PC-9 (cell line): ENCODE results near the gene KRT73. TPM values are rescaled to one million over a fixed set of nuclear protein-coding genes. Genes with fewer than 3 reads are reported as not detected.

Experiments
- BruUV-seq: library from RNA; stranded (reverse); fragments of 400-500 nt; replicated peaks from 2 replicates; lab custom pipeline; 2021; lab: Mats Ljungman, UMichigan
- CTCF ChIA-PET: fragments of 300-600 bp; sonication (Branson Sonifier 250); formaldehyde crosslinking; loops from one replicate; lab custom pipeline; 2022; ENCODE audit warnings: antibody characterized with exemption; lab: Charles Lee
- POLR2A ChIA-PET: fragments of 300-600 bp; sonication (Branson Sonifier 250); formaldehyde crosslinking; loops from one replicate; lab custom pipeline; 2022; ENCODE audit warnings: antibody characterized with exemption; ENCODE audit not compliant: unreplicated experiment; lab: Charles Lee
- DNase-seq, 2 experiments: peaks; one replicate each; pipeline versions ENCODE4 v3.0.0 to v3.0.0-alpha.2; 2015 to 2022; ENCODE audit warnings: mixed read lengths in 1 of 2
- H2AFZ ChIP-seq: fragments of 200-600 bp; sonication (generic); 2 replicates; pipeline ENCODE4 v1.8.1; 2017; ENCODE audit warnings: antibody characterized with exemption
- H3F3A ChIP-seq: fragments of 200-600 bp; sonication (generic); 2 replicates; pipeline ENCODE4 v1.8.1; 2017; ENCODE audit warnings: antibody characterized with exemption, mild to moderate bottlenecking, low read depth; ENCODE audit not compliant: insufficient read depth
- H3K27ac ChIP-seq: fragments of 200-600 bp; sonication (generic); 2 replicates; pipeline ENCODE4 v1.6.1; 2016; ENCODE audit warnings: mixed run types
- H3K27me3 ChIP-seq: fragments of 200-600 bp; sonication (generic); 2 replicates; pipeline ENCODE4 v1.6.1; 2016; ENCODE audit warnings: low read depth, mixed run types; ENCODE audit not compliant: insufficient read depth
- H3K36me3 ChIP-seq: fragments of 200-600 bp; sonication (generic); 2 replicates; pipeline ENCODE4 v1.6.1; 2016; ENCODE audit warnings: low read depth, mixed run types
- H3K4me1 ChIP-seq: fragments of 200-600 bp; sonication (generic); replicated peaks from 2 replicates; pipeline ENCODE4 v1.6.1; 2016; ENCODE audit warnings: mixed run types; ENCODE audit not compliant: insufficient read depth
- H3K4me2 ChIP-seq: fragments of 200-600 bp; sonication (generic); 2 replicates; pipeline ENCODE4 v1.6.1; 2017; ENCODE audit warnings: mixed run types
- H3K4me3 ChIP-seq: fragments of 200-600 bp; sonication (generic); 2 replicates; pipeline ENCODE4 v1.6.1; 2016; ENCODE audit warnings: mixed run types
- H3K79me2 ChIP-seq: fragments of 200-600 bp; sonication (generic); 2 replicates; pipeline ENCODE4 v1.6.1; 2017; ENCODE audit warnings: low read depth, mixed run types
- H3K9me2 ChIP-seq: fragments of 200-600 bp; sonication (generic); 2 replicates; pipeline ENCODE4 v1.8.1; 2017; ENCODE audit warnings: mild to moderate bottlenecking; ENCODE audit not compliant: insufficient read depth
- H3K9me3 ChIP-seq: fragments of 200-600 bp; sonication (generic); 2 replicates; pipeline ENCODE4 v1.8.1; 2016; ENCODE audit warnings: low read depth; ENCODE audit not compliant: insufficient read depth
- H4K20me1 ChIP-seq: fragments of 200-600 bp; sonication (generic); 2 replicates; pipeline ENCODE4 v1.8.1; 2017; ENCODE audit not compliant: insufficient read depth
- CTCF ChIP-seq: fragments of 200-600 bp; sonication (generic); conservative IDR thresholded peaks from 2 replicates; pipeline ENCODE4 v1.6.1; 2017; ENCODE audit warnings: mixed run types, antibody characterized with exemption, mild to moderate bottlenecking, moderate library complexity
- EZH2 ChIP-seq: fragments of 200-600 bp; sonication (generic); IDR thresholded peaks from 2 replicates; pipeline ENCODE4 v1.8.0; 2017; ENCODE audit warnings: antibody characterized with exemption, low read depth
- intact Hi-C: fragments of 100-400 bp; cut with micrococcal nuclease; formaldehyde crosslinking; loops from one replicate; pipeline ENCODE4 v1.10.0; 2022; ENCODE audit not compliant: unreplicated experiment
- total RNA-seq: library from RNA; stranded (reverse); gene quantifications from 2 replicates; pipeline ENCODE4 v1.2.3, GENCODE V29; 2021

KRT73 gene
- total RNA-seq, 1 experiment from 2014 or later, result not detected

GRCh38 chr12:52608826-52609630, 9.3 kb downstream of the KRT73 start:
- CTCF ChIA-PET, result interaction anchor here (0.6 kb wide), 1 partner anchor 64 kb away, joined by 3 read pairs; no protein-coding TSS in a partner anchor
- no peaks in the 10 kb centered on the region for H3K79me2 ChIP-seq
- DNase-seq, result no peak
- H3F3A ChIP-seq, result no peaks in the 10 kb centered on the region
- no peaks in the 10 kb centered on the region for H3K27me3 ChIP-seq
- POLR2A ChIA-PET, result no interaction called here
- TF ChIP-seq CTCF (no peak), EZH2 (no peak)
- no peak overlapping the region for H3K4me2 ChIP-seq
- no peak overlapping the region for H2AFZ ChIP-seq
- H4K20me1 ChIP-seq, result no peaks in the 10 kb centered on the region
- H3K4me1 ChIP-seq, result no peaks in the 10 kb centered on the region
- H3K27ac ChIP-seq, result no peak overlapping the region
- H3K36me3 ChIP-seq, result no peaks in the 10 kb centered on the region
- H3K9me2 ChIP-seq, result no peaks in the 10 kb centered on the region
- intact Hi-C loops, result no loop called here
- no TSS peak for BruUV-seq
- H3K4me3 ChIP-seq, result no peak overlapping the region
- no peaks in the 10 kb centered on the region for H3K9me3 ChIP-seq

GRCh38 chr12:52608161-52608560, 10.2 kb downstream of the KRT73 start:
- Histone ChIP-seq H3K27me3 (no peaks in the 10 kb centered on the region), H3K36me3 (no peaks in the 10 kb centered on the region), H3K4me3 (no peak overlapping the region), H3K4me1 (no peaks in the 10 kb centered on the region), H3K79me2 (no peaks in the 10 kb centered on the region), H3K27ac (no peak overlapping the region), H3F3A (no peaks in the 10 kb centered on the region), H2AFZ (no peak overlapping the region), H4K20me1 (no peaks in the 10 kb centered on the region), H3K4me2 (no peak overlapping the region), H3K9me3 (no peaks in the 10 kb centered on the region), H3K9me2 (no peaks in the 10 kb centered on the region)
- POLR2A ChIA-PET, result no interaction called here
- no peak for DNase-seq
- no peak for TF ChIP-seq EZH2
- no peak for TF ChIP-seq CTCF
- BruUV-seq, result no TSS peak
- intact Hi-C loops, result no loop called here
- CTCF ChIA-PET, result no interaction called here

- Histone ChIP-seq H3K36me3 (no peaks in the 10 kb centered on the region), H2AFZ (no peak overlapping the region), H3F3A (no peaks in the 10 kb centered on the region), H3K9me3 (no peaks in the 10 kb centered on the region), H4K20me1 (no peaks in the 10 kb centered on the region), H3K27me3 (no peaks in the 10 kb centered on the region), H3K4me3 (no peak overlapping the region), H3K9me2 (no peaks in the 10 kb centered on the region), H3K27ac (no peak overlapping the region), H3K4me1 (no peaks in the 10 kb centered on the region), H3K79me2 (no peaks in the 10 kb centered on the region), H3K4me2 (no peak overlapping the region)
- BruUV-seq, result no TSS peak
- POLR2A ChIA-PET, result no interaction called here
- no peak for TF ChIP-seq CTCF
- no peak for TF ChIP-seq EZH2
- CTCF ChIA-PET, result no interaction called here
- intact Hi-C loops, result no loop called here
- DNase-seq, result no peak
Measured at GRCh38 chr12:52607314-52607713, 11.0 kb downstream of the KRT73 start.
